K562 (cell line): ENCODE measurements around the gene CSNK1D. TPM values are rescaled to one million over a fixed set of nuclear protein-coding genes. Genes with fewer than 3 reads are reported as not detected.

Source experiments
- ATAC-seq: fragments of 200-7000 bp; cut with Tn5 transposase; 3 replicates; pipeline ENCODE4 v1.9.1; 2020; ENCODE audit warnings: moderate library complexity
- BruUV-seq: library from RNA; stranded (reverse); fragments of 400-500 nt; replicated peaks from 2 replicates; lab custom pipeline; 2021; lab: Mats Ljungman, UMichigan
- CTCF ChIA-PET: fragments of 300-600 bp; formaldehyde crosslinking; extraction: SDS; loops from one replicate; lab custom pipeline; 2021; ENCODE audit warnings: low intra/inter-chr PET ratio; lab: Yijun Ruan, JAX
- POLR2A ChIA-PET: fragments of 300-600, 350-650 bp; sonication (Branson Sonifier 250); formaldehyde crosslinking; extraction: SDS; loops from one replicate; lab custom pipeline; 2021; ENCODE audit warnings: antibody characterized with exemption, inconsistent platforms; lab: Yijun Ruan, JAX
- DNase-seq, 4 experiments: peaks; one replicate each; pipeline versions ENCODE4 v3.0.0 to v3.0.0-alpha.2; 2011 to 2018; ENCODE audit warnings: low spot score in 3 of 4, mixed read lengths in 3 of 4; ENCODE audit errors: extremely low read depth in 1 of 4
- FAIRE-seq: peaks from 2 replicates; lab custom pipeline; 2011; peaks lifted over from hg19 to GRCh38; lab: Jason Lieb, UNC
- H2AFZ ChIP-seq: 2 replicates; pipeline ENCODE4 v1.6.0; 2011; ENCODE audit warnings: low read depth, low read length, control low read depth, inconsistent platforms
- H3K27ac ChIP-seq: fragments of 200-600 bp; 3 replicates; pipeline ENCODE4 v1.8.0; 2011; ENCODE audit warnings: low read depth, mild to moderate bottlenecking, control low read depth, inconsistent platforms, low read length, moderate library complexity, mixed read lengths; ENCODE audit errors: extremely low read depth
- H3K27me3 ChIP-seq, 2 experiments: fragments of 300-600 bp in 1 of 2; 2 replicates in 1 of 2; 3 replicates in 1 of 2; pipeline versions ENCODE4 v1.6.0 to v1.8.0; 2011; ENCODE audit warnings: inconsistent platforms in 2 of 2, low read length in 2 of 2, mild to moderate bottlenecking in 1 of 2, mixed read lengths in 1 of 2, moderate library complexity in 1 of 2; ENCODE audit not compliant: control insufficient read depth in 2 of 2, insufficient read depth in 2 of 2
- H3K36me3 ChIP-seq: fragments of 300-600 bp; 3 replicates; pipeline ENCODE4 v1.8.0; 2011; ENCODE audit warnings: mild to moderate bottlenecking, low read length, inconsistent platforms; ENCODE audit not compliant: control insufficient read depth, insufficient read depth
- H3K4me1 ChIP-seq, 2 experiments: fragments of 200-600 bp in 1 of 2; replicated peaks in 1 of 2; 2 replicates in 1 of 2; 3 replicates in 1 of 2; pipeline versions ENCODE4 v1.5.1 to v1.8.0; 2011; ENCODE audit warnings: inconsistent platforms in 2 of 2, low read length in 2 of 2, mild to moderate bottlenecking in 1 of 2, mixed read lengths in 1 of 2, moderate library complexity in 1 of 2; ENCODE audit not compliant: control insufficient read depth in 2 of 2, insufficient read depth in 2 of 2
- H3K4me2 ChIP-seq: 2 replicates; pipeline ENCODE4 v1.6.1; 2011; ENCODE audit warnings: low read length, control low read depth, inconsistent platforms, mixed read lengths; ENCODE audit not compliant: insufficient read depth
- H3K4me3 ChIP-seq: fragments of 200-600 bp; sonication (generic), shearing (Covaris generic); 2 replicates; pipeline ENCODE4 v1.5.1; 2016; ENCODE audit warnings: control low read depth, inconsistent platforms
- H3K79me2 ChIP-seq: fragments of 200-600 bp; 3 replicates; pipeline ENCODE4 v1.8.0; 2011; ENCODE audit warnings: low read length, inconsistent platforms; ENCODE audit not compliant: control insufficient read depth, insufficient read depth
- H3K9ac ChIP-seq, 2 experiments: 2 replicates each; pipeline versions ENCODE4 v1.6.0 to v1.6.1; 2011; ENCODE audit warnings: low read depth in 2 of 2, low read length in 2 of 2, control low read depth in 1 of 2, inconsistent platforms in 1 of 2, mild to moderate bottlenecking in 1 of 2, mixed read lengths in 1 of 2; ENCODE audit not compliant: insufficient read depth in 1 of 2
- H3K9me1 ChIP-seq: one replicate; pipeline ENCODE4 v1.6.0; 2011; ENCODE audit warnings: inconsistent platforms, mild to moderate bottlenecking, low read length, moderate library complexity; ENCODE audit not compliant: control insufficient read depth, insufficient read depth
- H3K9me3 ChIP-seq: replicated peaks from 2 replicates; pipeline ENCODE4 v1.5.1; 2011; ENCODE audit warnings: low read depth, low read length, inconsistent platforms; ENCODE audit not compliant: control insufficient read depth, insufficient read depth
- H4K20me1 ChIP-seq: replicated peaks from 2 replicates; pipeline ENCODE4 v1.6.1; 2011; ENCODE audit warnings: low read length, inconsistent platforms, mixed read lengths; ENCODE audit not compliant: control insufficient read depth, insufficient read depth
- CREB3L1 ChIP-seq: fragments of 450-650 bp; IDR thresholded peaks from 2 replicates; pipeline ENCODE4 v1.6.1; 2014; ENCODE audit warnings: low read depth, mild to moderate bottlenecking, moderate library complexity, borderline replicate concordance
- E2F3 ChIP-seq: fragments of 250-450 bp; sonication (Bioruptor Pico); IDR thresholded peaks from 2 replicates; pipeline ENCODE4 v1.4.0; 2020; ENCODE audit warnings: mild to moderate bottlenecking
- HMGN3 ChIP-seq: IDR thresholded peaks from 2 replicates; pipeline ENCODE4 v1.6.1; 2011; ENCODE audit warnings: borderline replicate concordance, low read depth, mild to moderate bottlenecking, mixed read lengths, low read length; ENCODE audit not compliant: insufficient read length; ENCODE audit errors: extremely low read depth
- KLF1 ChIP-seq: fragments of 450-650 bp; IDR thresholded peaks from 2 replicates; pipeline ENCODE4 v1.6.1; 2016; ENCODE audit warnings: missing genetic modification characterization, missing compliant biosample characterization
- L3MBTL2 ChIP-seq: fragments of 450-650 bp; IDR thresholded peaks from 2 replicates; pipeline ENCODE4 v1.6.1; 2016; ENCODE audit warnings: mild to moderate bottlenecking, moderate library complexity
- RERE ChIP-seq: sonication (generic); formaldehyde crosslinking; IDR thresholded peaks from 2 replicates; pipeline ENCODE4 v1.8.0; 2023; ENCODE audit warnings: missing genetic modification reagents, mild to moderate bottlenecking, borderline replicate concordance
- SPI1 ChIP-seq: IDR thresholded peaks from 2 replicates; pipeline ENCODE4 v1.6.1; 2011; ENCODE audit warnings: low read depth, low read length, control low read depth, borderline replicate concordance
- SREBF1 ChIP-seq: fragments of 150-350 bp; IDR thresholded peaks from 2 replicates; pipeline ENCODE4 v1.6.1; 2014; ENCODE audit warnings: antibody characterized with exemption, low read depth, low read length, borderline replicate concordance
- SRSF3 ChIP-seq: fragments of 200-400 bp; formaldehyde crosslinking; IDR thresholded peaks from 2 replicates; pipeline ENCODE4 v1.6.1; 2016; ENCODE audit warnings: mild to moderate bottlenecking, low read length, moderate library complexity; ENCODE audit not compliant: insufficient read depth
- ZBTB2 ChIP-seq: fragments of 450-650 bp; IDR thresholded peaks from 2 replicates; pipeline ENCODE4 v1.6.1; 2016; ENCODE audit warnings: antibody characterized with exemption
- ZNF197 ChIP-seq: fragments of 200-800 bp; sonication (Bioruptor generic); IDR thresholded peaks from 2 replicates; pipeline ENCODE4 v1.6.1; 2016; ENCODE audit warnings: low read depth, missing genetic modification characterization, missing compliant biosample characterization
- WGBS: fragments of 100-300 bp; shearing (Covaris generic); methylation state at CpG from one replicate; pipeline ENCODE4 v1.1.6; 2016; ENCODE audit warnings: low coverage, mixed read lengths; ENCODE audit not compliant: insufficient coverage; ENCODE audit errors: missing lambda C conversion rate; 5-methylcytosine and 5-hydroxymethylcytosine counted together
- in situ Hi-C: fragments of 300-500 bp; cut with MboI; formaldehyde crosslinking; loops from 4 replicates; pipeline ENCODE4 v1.15.0; 2018; ENCODE audit warnings: inconsistent platforms, mixed read lengths
- intact Hi-C: fragments of 100-400 bp; cut with micrococcal nuclease; formaldehyde crosslinking; loops from 2 replicates; pipeline ENCODE4 v1.14.2; 2022
- polyA plus RNA-seq, 8 experiments: library from polyadenylated mRNA; depleted of rRNA in 4 of 8; stranded (reverse) in 5 of 8; unstranded in 3 of 8; fragments of >200 nt; fragmentation: Nextera tagmentation in 2 of 8; fragmentation: Illumina TruSeq in 1 of 8; extraction: Ambion mirVana in 2 of 8; extraction: Trizol in 1 of 8; gene quantifications; 2 replicates each; pipeline versions ENCODE4 v1.2.1 to v1.2.3, GENCODE V29; 2011 to 2014; ENCODE audit warnings: inconsistent platforms in 1 of 8, missing spikeins in 1 of 8
- total RNA-seq, 7 experiments: library from RNA; depleted of rRNA in 6 of 7; stranded (reverse); fragments of >200 nt in 6 of 7; fragmentation: Illumina TruSeq in 2 of 7; extraction: Trizol in 2 of 7; gene quantifications; 2 replicates each; pipeline versions ENCODE4 v1.2.1 to v1.2.3, GENCODE V29; 2011 to 2021; ENCODE audit warnings: low replicate concordance in 1 of 7

Gene CSNK1D
- total and polyA plus RNA-seq, 9 of the 15 experiments (the other 6 are each of a cell fraction or from before 2014, with no cell fraction given), result 6.5 to 133 (median 41.3) TPM

DNA sequence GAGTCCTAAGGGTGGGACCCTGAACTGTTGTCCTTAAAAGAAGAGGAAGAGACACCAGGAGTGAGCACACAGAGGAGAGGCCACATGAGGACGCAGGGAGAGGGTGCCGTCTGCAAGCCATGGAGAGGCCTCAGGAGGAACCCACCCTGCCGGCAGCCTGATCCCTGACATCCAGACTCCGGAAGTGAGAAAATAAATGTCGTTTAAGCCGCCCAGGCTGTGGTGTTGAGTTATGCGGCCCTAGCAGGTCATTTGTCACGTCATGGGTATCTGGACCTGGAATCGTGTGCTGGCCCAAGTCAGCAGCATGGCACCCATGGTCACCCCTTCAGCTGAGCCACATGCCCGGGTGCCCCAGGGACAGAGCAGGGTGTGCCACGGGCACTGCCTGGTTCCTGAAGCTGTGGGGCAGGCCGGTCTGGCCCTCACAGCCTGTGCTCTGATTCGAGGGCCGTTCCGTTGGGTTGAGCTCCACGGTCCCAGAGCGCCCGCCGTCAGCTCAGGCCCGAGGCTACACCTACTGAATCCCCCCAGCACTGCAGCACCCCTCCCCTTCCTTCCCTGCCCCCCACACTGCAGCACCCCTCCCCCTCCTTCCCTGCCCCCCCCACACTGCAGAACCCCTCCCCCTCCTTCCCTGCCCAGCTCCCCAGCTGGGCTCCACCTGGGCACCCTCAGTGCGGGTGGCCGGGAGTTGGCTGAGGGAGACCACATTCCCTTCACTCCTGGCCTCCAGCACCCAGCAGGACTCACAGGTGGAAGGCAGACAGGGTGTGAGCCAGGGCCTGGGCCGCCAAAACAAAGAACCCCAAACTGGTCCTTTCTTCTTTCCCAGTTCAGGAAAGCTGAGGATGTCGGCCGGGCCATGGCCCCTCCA, 58.2 kb downstream of the CSNK1D start:
- CTCF ChIA-PET, result no interaction called here
- Histone ChIP-seq H3K79me2 (peaks cover 26% of the 10 kb centered on the region), H3K27ac (peak overlapping the region; percentile 98), H3K4me3 (no peak overlapping the region), H3K27me3 (no peaks in the 10 kb centered on the region), H2AFZ (peak overlapping the region; percentile 73), H3K4me2 (peak overlapping the region; percentile 43), H3K9ac (peak overlapping the region; percentile 78 to 92), H4K20me1 (no peaks in the 10 kb centered on the region), H3K4me1 (peaks cover 50 to 75% of the 10 kb centered on the region in 2 experiments), H3K36me3 (no peaks in the 10 kb centered on the region), H3K9me3 (no peaks in the 10 kb centered on the region), H3K9me1 (no peaks in the 10 kb centered on the region)
- no TSS peak for BruUV-seq
- POLR2A ChIA-PET, result interaction anchor here (0.6 kb wide), 2 partner anchors 16 to 230 kb away, joined by 3 to 4 read pairs; no protein-coding TSS in a partner anchor
- 55% methylated on average over 20 of the region's 25 CpGs for WGBS
- ATAC-seq, result no peak
- in situ Hi-C loops, result no loop called here
- intact Hi-C loops, result no loop called here
- peak; percentile 82 for FAIRE-seq
- peak; percentile 55 to 69 (median 66) for DNase-seq
- no peak for TF ChIP-seq HMGN3
- TF ChIP-seq SREBF1, result no peak
- TF ChIP-seq SRSF3, result no peak
- no peak for TF ChIP-seq ZNF197 (CRISPR knock-in tag)
- TF ChIP-seq ZBTB2, result no peak
- TF ChIP-seq L3MBTL2, result 0 out of 2 replicates have a peak, but pooled peaks have one; percentile 36
- peak; percentile 19; the same call in 1 of the 2 replicates for TF ChIP-seq SPI1
- TF ChIP-seq E2F3 (CRISPR knock-in tag), result no peak
- TF ChIP-seq RERE (CRISPR knock-in tag), result no peak
- TF ChIP-seq KLF1 (tag), result no peak
- peak; percentile 8; the same call in 1 of the 2 replicates for TF ChIP-seq CREB3L1
